ENCODE measurements around the gene RPL11.
A peak's percentile ranks its signal among the peaks of the same experiment; 100 is the strongest.
"Not testable (repeated sequence)": the region's sequence is repeated elsewhere in the genome, so short reads cannot be mapped to it uniquely, and the experiment has no call there.

RPL11 gene

GRCh38 chr1:23691499-23692307 is at the start of gene RPL11:
RPL11 (plus strand) TSS chr1:23691806; CDS start chr1:23691824, 18 bp downstream.
- peak; percentile 95 for DNase-seq

- no peak for DNase-seq
Measured at GRCh38 chr1:23643736-23644554, 47.7 kb upstream of the RPL11 start.

GRCh38 chr1:23644555-23644866 is 47.1 kb upstream of the RPL11 start:
- no peak for DNase-seq

GRCh38 chr1:23645338-23645737 is 46.3 kb upstream of the RPL11 start:
- no peak for DNase-seq

GRCh38 chr1:23646091-23646490 is 45.5 kb upstream of the RPL11 start:
- no peak for DNase-seq

- no peak for DNase-seq
Measured at GRCh38 chr1:23646541-23646940, 45.1 kb upstream of the RPL11 start.

GRCh38 chr1:23648576-23648975 is 43.0 kb upstream of the RPL11 start:
- no peak for DNase-seq

GRCh38 chr1:23649157-23649556 is 42.4 kb upstream of the RPL11 start:
- DNase-seq: not testable (repeated sequence)

- DNase-seq: no peak
Measured at GRCh38 chr1:23650344-23650990, 41.1 kb upstream of the RPL11 start.

- DNase-seq: no peak
Measured at GRCh38 chr1:23651069-23651808, 40.4 kb upstream of the RPL11 start.

GRCh38 chr1:23657659-23658275 is 33.8 kb upstream of the RPL11 start:
- DNase-seq: no peak

GRCh38 chr1:23660671-23661070 is 30.9 kb upstream of the RPL11 start:
- DNase-seq: no peak

- DNase-seq: no peak
Measured at GRCh38 chr1:23661887-23662286, 29.7 kb upstream of the RPL11 start.

- DNase-seq: no peak
Measured at GRCh38 chr1:23664837-23665795, 26.5 kb upstream of the RPL11 start.

GRCh38 chr1:23667411-23667810 is 24.2 kb upstream of the RPL11 start:
- no peak for DNase-seq

GRCh38 chr1:23670709-23671108 is 20.9 kb upstream of the RPL11 start:
- DNase-seq: no peak

GRCh38 chr1:23673086-23673813 is 18.4 kb upstream of the RPL11 start:
- DNase-seq: no peak

- no peak for DNase-seq
Measured at GRCh38 chr1:23679815-23680214, 11.8 kb upstream of the RPL11 start.

- no peak for DNase-seq
Measured at GRCh38 chr1:23682946-23683345, 8.7 kb upstream of the RPL11 start.

GRCh38 chr1:23684415-23684814 is 7.2 kb upstream of the RPL11 start:
- DNase-seq: no peak

GRCh38 chr1:23685197-23685596 is 6.4 kb upstream of the RPL11 start:
- not testable (repeated sequence) for DNase-seq
